Vagina (tissue), 2 donors: ENCODE measurements around the gene KRTAP10-6. TPM values are rescaled to one million over a fixed set of nuclear protein-coding genes. Genes with fewer than 3 reads are reported as not detected.

ENCODE experiments used
- DNase-seq, 2 donors: peaks; one replicate each; pipeline ENCODE4 v3.0.0-alpha.2; 2017; ENCODE audit errors: extremely low spot score in 2 of 2
- H3K27ac ChIP-seq: fragments of 200-600 bp; sonication (generic); one replicate; pipeline ENCODE4 v1.5.1; 2019
- H3K27me3 ChIP-seq: fragments of 200-600 bp; sonication (generic); one replicate; pipeline ENCODE4 v1.5.1; 2019
- H3K36me3 ChIP-seq, 2 donors: fragments of 200-600 bp; sonication (generic); one replicate each; pipeline ENCODE4 v1.5.1; 2017 to 2019
- H3K4me1 ChIP-seq: fragments of 200-600 bp; sonication (generic); one replicate; pipeline ENCODE4 v1.5.1; 2019
- H3K4me3 ChIP-seq, 2 donors: fragments of 200-600 bp; sonication (generic); 1 replicate in 1 of 2; 2 replicates in 1 of 2; pipeline ENCODE4 v1.5.1; 2016 to 2019
- H3K9me3 ChIP-seq: fragments of 200-600 bp; sonication (generic); one replicate; pipeline ENCODE4 v1.5.1; 2019
- CTCF ChIP-seq, 3 experiments: fragments of 450-650 bp in 2 of 3; fragments of 200-600 bp in 1 of 3; sonication (generic) in 1 of 3; IDR thresholded peaks; one replicate each; pipeline ENCODE4 v1.5.1; 2017 to 2019; ENCODE audit warnings: antibody characterized with exemption in 3 of 3, mild to moderate bottlenecking in 2 of 3, moderate library complexity in 2 of 3
- POLR2A ChIP-seq, 2 donors: fragments of 450-650 bp; IDR thresholded peaks; one replicate each; pipeline ENCODE4 v1.6.1; 2017; ENCODE audit warnings: antibody characterized with exemption in 2 of 2, mild to moderate bottlenecking in 2 of 2, moderate library complexity in 2 of 2
- POLR2AphosphoS5 ChIP-seq, 2 donors: sonication (generic); formaldehyde crosslinking; IDR thresholded peaks; one replicate each; pipeline ENCODE4 v1.9.0; 2017; ENCODE audit warnings: antibody characterized with exemption in 2 of 2, mild to moderate bottlenecking in 2 of 2, low read depth in 1 of 2; ENCODE audit not compliant: insufficient read depth in 1 of 2
- intact Hi-C: fragments of 100-400 bp; cut with DNase I; formaldehyde crosslinking; loops from one replicate; pipeline ENCODE4 v1.15.1; 2023
- total RNA-seq: library from RNA; depleted of rRNA; stranded (reverse); fragments of >200 nt; gene quantifications from one replicate; pipeline ENCODE4 v1.2.3, GENCODE V29; 2016

KRTAP10-6 gene
- total RNA-seq, 1 donor from 2014 or later = not detected

GRCh38 chr21:44609193-44609592 is 16.9 kb upstream of the KRTAP10-6 start:
- TF ChIP-seq POLR2A (IDR thresholded peaks at IDR 0.05) (no peak), POLR2AphosphoS5 (IDR thresholded peaks at IDR 0.05; ENCODE audit: insufficient read depth in 1 of 2, low read depth in 1 of 2) (no peak), CTCF (IDR thresholded peaks at IDR 0.05) (no peak)
- Histone ChIP-seq H3K27me3 (no peaks in the 10 kb centered on the region), H3K36me3 (no peaks in the 10 kb centered on the region), H3K27ac (no peak overlapping the region), H3K4me3 (no peak overlapping the region), H3K4me1 (no peaks in the 10 kb centered on the region), H3K9me3 (peaks cover 5% of the 10 kb centered on the region)
- no peak for DNase-seq
- intact Hi-C loops = no loop called here

GRCh38 chr21:44606495-44606894 is 14.2 kb upstream of the KRTAP10-6 start:
- Histone ChIP-seq H3K4me3 (no peak overlapping the region), H3K4me1 (no peaks in the 10 kb centered on the region), H3K9me3 (no peaks in the 10 kb centered on the region), H3K27ac (no peak overlapping the region), H3K36me3 (no peaks in the 10 kb centered on the region), H3K27me3 (no peaks in the 10 kb centered on the region)
- intact Hi-C loops = no loop called here
- no peak for TF ChIP-seq POLR2A (IDR thresholded peaks at IDR 0.05)
- no peak for TF ChIP-seq CTCF (IDR thresholded peaks at IDR 0.05)
- no peak for TF ChIP-seq POLR2AphosphoS5 (IDR thresholded peaks at IDR 0.05; ENCODE audit: insufficient read depth in 1 of 2, low read depth in 1 of 2)
- no peak for DNase-seq

GRCh38 chr21:44603911-44604310 is 11.6 kb upstream of the KRTAP10-6 start:
- no peaks in the 10 kb centered on the region for H3K36me3 ChIP-seq
- TF ChIP-seq CTCF (IDR thresholded peaks at IDR 0.05) = no peak
- TF ChIP-seq POLR2A (IDR thresholded peaks at IDR 0.05) = no peak
- TF ChIP-seq POLR2AphosphoS5 (IDR thresholded peaks at IDR 0.05; ENCODE audit: insufficient read depth in 1 of 2, low read depth in 1 of 2) = no peak
- no peak overlapping the region for H3K27ac ChIP-seq
- H3K4me3 ChIP-seq = no peak overlapping the region
- intact Hi-C loops = no loop called here
- peak in 1 of 2 donors; percentile 62 for DNase-seq
- no peaks in the 10 kb centered on the region for H3K4me1 ChIP-seq
- no peaks in the 10 kb centered on the region for H3K27me3 ChIP-seq
- no peaks in the 10 kb centered on the region for H3K9me3 ChIP-seq

- Histone ChIP-seq H3K27me3 (no peaks in the 10 kb centered on the region), H3K9me3 (no peaks in the 10 kb centered on the region), H3K27ac (no peak overlapping the region), H3K4me1 (no peaks in the 10 kb centered on the region), H3K36me3 (no peaks in the 10 kb centered on the region), H3K4me3 (no peak overlapping the region)
- TF ChIP-seq POLR2AphosphoS5 (IDR thresholded peaks at IDR 0.05; ENCODE audit: insufficient read depth in 1 of 2, low read depth in 1 of 2) (no peak), CTCF (IDR thresholded peaks at IDR 0.05) (no peak), POLR2A (IDR thresholded peaks at IDR 0.05) (no peak)
- DNase-seq = peak in 1 of 2 donors; percentile 69
- intact Hi-C loops = no loop called here
These were observed 11.0 kb upstream of the KRTAP10-6 start for GRCh38 chr21:44603109-44603875.

GRCh38 chr21:44602463-44602850 is 10.2 kb upstream of the KRTAP10-6 start:
- intact Hi-C loops = no loop called here
- Histone ChIP-seq H3K4me3 (no peak overlapping the region), H3K27ac (no peak overlapping the region), H3K27me3 (no peaks in the 10 kb centered on the region), H3K4me1 (no peaks in the 10 kb centered on the region), H3K9me3 (no peaks in the 10 kb centered on the region), H3K36me3 (no peaks in the 10 kb centered on the region)
- TF ChIP-seq POLR2A (IDR thresholded peaks at IDR 0.05) = no peak
- no peak for TF ChIP-seq POLR2AphosphoS5 (IDR thresholded peaks at IDR 0.05; ENCODE audit: insufficient read depth in 1 of 2, low read depth in 1 of 2)
- no peak for DNase-seq
